ENCODE data around the gene MAP3K4. TPM values are rescaled to one million over a fixed set of nuclear protein-coding genes. Genes with fewer than 3 reads are reported as not detected.

The MAP3K4 gene
- total RNA-seq, 1 experiment from 2014 or later: 69.8 TPM

DNA sequence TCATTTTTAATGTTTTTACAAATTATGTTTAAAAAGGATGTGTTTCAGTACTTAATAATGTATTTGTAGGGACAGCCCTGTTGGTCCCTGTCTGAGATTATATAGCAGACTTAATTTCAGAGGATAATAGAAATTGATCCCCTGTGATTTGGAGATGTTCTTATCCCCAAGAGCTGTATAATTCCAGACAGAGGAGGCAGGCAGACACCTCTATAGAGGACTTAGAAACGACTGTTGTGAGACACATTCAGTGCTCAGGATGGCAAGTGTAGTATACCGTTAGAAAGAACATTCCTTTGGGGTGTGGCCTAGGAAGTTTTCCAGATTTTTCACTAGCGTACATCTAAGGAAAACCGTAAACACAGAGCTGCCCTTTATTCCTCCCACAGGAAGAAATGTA lies 117.8 kb downstream of the MAP3K4 start (continued):
- no peak for TF ChIP-seq ZNF317 (CRISPR knock-in tag; IDR thresholded peaks at IDR 0.05; ENCODE audit: borderline replicate concordance, low read depth)
- TF ChIP-seq HMGA2 (CRISPR knock-in tag; IDR thresholded peaks at IDR 0.05): no peak
- TF ChIP-seq MXD4 (CRISPR knock-in tag; IDR thresholded peaks at IDR 0.05; ENCODE audit: borderline replicate concordance): no peak
- TF ChIP-seq, protein P1, sequence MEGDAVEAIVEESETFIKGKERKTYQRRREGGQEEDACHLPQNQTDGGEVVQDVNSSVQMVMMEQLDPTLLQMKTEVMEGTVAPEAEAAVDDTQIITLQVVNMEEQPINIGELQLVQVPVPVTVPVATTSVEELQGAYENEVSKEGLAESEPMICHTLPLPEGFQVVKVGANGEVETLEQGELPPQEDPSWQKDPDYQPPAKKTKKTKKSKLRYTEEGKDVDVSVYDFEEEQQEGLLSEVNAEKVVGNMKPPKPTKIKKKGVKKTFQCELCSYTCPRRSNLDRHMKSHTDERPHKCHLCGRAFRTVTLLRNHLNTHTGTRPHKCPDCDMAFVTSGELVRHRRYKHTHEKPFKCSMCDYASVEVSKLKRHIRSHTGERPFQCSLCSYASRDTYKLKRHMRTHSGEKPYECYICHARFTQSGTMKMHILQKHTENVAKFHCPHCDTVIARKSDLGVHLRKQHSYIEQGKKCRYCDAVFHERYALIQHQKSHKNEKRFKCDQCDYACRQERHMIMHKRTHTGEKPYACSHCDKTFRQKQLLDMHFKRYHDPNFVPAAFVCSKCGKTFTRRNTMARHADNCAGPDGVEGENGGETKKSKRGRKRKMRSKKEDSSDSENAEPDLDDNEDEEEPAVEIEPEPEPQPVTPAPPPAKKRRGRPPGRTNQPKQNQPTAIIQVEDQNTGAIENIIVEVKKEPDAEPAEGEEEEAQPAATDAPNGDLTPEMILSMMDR (IDR thresholded peaks at IDR 0.05): no peak
- TF ChIP-seq, protein P2, sequence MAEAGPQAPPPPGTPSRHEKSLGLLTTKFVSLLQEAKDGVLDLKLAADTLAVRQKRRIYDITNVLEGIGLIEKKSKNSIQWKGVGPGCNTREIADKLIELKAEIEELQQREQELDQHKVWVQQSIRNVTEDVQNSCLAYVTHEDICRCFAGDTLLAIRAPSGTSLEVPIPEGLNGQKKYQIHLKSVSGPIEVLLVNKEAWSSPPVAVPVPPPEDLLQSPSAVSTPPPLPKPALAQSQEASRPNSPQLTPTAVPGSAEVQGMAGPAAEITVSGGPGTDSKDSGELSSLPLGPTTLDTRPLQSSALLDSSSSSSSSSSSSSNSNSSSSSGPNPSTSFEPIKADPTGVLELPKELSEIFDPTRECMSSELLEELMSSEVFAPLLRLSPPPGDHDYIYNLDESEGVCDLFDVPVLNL (CRISPR knock-in tag; IDR thresholded peaks at IDR 0.05; ENCODE audit: borderline replicate concordance, low read depth): no peak
- no peak for TF ChIP-seq GABPB1 (CRISPR knock-in tag; IDR thresholded peaks at IDR 0.05)
- TF ChIP-seq, protein P3, sequence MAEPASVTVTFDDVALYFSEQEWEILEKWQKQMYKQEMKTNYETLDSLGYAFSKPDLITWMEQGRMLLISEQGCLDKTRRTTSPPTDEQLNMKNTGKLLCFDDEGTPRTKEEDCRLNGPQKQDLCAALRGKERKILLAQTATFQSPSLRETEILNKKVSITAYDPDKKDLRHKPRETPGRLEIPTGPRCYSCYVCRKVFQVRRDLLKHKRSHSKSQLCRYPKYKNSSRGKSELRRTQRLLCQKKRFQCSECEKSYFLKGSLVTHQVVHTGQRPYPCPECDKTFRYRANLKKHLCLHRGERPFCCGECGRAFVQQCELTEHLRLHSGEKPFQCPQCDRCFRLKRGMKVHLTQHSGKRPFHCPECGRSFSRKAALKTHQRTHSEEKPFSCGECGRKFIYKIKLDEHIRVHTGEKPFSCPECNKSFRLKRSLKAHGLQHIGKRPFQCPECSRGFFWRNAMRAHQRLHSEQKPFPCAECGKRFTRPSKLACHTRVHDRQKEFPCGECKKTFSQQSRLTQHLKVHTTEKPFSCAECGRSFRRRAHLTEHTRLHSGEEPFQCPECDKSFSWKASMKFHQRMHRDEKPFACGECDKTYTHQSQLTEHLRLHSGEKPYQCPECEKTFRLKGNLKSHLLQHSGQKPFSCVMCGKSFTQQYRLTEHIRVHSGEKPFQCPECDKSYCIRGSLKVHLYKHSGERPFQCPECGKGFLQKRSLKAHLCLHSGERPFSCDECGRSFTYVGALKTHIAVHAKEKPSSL (CRISPR knock-in tag; conservative IDR thresholded peaks at IDR 0.05): no peak
- TF ChIP-seq ZNF423 (CRISPR knock-in tag; IDR thresholded peaks at IDR 0.05): no peak

DNA sequence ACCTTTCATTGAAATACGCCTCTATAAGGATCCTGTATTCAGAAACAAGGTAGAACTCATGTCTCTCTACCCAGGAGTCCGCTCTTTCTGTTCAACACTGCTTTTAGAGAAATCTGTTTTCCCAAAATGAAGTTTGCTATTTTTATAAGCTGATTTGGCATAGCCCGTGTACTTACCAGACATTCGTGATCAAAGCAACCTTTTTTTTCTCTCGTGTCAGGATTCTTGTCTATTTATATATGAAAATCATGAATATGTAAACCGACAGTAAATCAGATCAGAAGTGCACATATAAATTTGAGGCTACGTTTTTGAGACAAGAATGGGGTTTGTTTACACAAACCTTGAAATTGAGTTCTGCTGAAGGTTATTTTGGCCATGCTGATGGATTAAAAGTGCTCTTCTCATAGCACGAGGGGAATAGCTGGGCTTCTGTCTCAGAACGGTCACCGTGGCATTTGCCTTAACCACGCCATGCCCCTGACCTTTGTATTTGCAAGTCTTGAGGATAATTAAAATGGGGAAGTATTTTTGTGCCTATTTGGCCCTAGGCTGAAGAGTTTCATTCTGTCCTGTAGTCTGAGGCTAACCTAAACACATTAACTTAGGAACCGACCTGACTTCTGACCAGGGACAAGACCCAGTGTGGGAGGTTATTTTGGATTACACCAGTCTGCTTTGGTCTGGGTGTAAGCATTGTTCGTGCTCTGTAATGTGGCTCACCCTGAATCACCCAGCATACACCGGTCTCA lies 118.6 kb downstream of the MAP3K4 start:
- H3K36me3 Mint-ChIP-seq: peaks cover 86% of the 10 kb centered on the region
- ChIA-PET CTCF (no interaction called here), POLR2A (no interaction called here)
- H3K27ac Mint-ChIP-seq: no peak overlapping the region
- H3K4me1 Mint-ChIP-seq: no peaks in the 10 kb centered on the region
- ATAC-seq (no peak), DNase-seq (ENCODE audit: low spot score) (no peak)
- no peaks in the 10 kb centered on the region for H3K27me3 Mint-ChIP-seq (ENCODE audit: low read depth)
- H3K4me3 Mint-ChIP-seq: no peak overlapping the region
- H3K9me3 Mint-ChIP-seq: no peaks in the 10 kb centered on the region
- TF ChIP-seq ZNF423 (CRISPR knock-in tag; IDR thresholded peaks at IDR 0.05) (no peak), JUN (CRISPR knock-in tag; IDR thresholded peaks at IDR 0.05) (no peak)
- TF ChIP-seq, protein P4, sequence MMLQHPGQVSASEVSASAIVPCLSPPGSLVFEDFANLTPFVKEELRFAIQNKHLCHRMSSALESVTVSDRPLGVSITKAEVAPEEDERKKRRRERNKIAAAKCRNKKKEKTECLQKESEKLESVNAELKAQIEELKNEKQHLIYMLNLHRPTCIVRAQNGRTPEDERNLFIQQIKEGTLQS (CRISPR knock-in tag; conservative IDR thresholded peaks at IDR 0.05): no peak
- TF ChIP-seq, protein P5, sequence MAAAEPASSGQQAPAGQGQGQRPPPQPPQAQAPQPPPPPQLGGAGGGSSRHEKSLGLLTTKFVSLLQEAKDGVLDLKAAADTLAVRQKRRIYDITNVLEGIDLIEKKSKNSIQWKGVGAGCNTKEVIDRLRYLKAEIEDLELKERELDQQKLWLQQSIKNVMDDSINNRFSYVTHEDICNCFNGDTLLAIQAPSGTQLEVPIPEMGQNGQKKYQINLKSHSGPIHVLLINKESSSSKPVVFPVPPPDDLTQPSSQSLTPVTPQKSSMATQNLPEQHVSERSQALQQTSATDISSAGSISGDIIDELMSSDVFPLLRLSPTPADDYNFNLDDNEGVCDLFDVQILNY (CRISPR knock-in tag; IDR thresholded peaks at IDR 0.05): no peak
- TF ChIP-seq, protein P6, sequence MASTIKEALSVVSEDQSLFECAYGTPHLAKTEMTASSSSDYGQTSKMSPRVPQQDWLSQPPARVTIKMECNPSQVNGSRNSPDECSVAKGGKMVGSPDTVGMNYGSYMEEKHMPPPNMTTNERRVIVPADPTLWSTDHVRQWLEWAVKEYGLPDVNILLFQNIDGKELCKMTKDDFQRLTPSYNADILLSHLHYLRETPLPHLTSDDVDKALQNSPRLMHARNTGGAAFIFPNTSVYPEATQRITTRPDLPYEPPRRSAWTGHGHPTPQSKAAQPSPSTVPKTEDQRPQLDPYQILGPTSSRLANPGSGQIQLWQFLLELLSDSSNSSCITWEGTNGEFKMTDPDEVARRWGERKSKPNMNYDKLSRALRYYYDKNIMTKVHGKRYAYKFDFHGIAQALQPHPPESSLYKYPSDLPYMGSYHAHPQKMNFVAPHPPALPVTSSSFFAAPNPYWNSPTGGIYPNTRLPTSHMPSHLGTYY (CRISPR knock-in tag; IDR thresholded peaks at IDR 0.05): no peak
- TF ChIP-seq, protein P7, sequence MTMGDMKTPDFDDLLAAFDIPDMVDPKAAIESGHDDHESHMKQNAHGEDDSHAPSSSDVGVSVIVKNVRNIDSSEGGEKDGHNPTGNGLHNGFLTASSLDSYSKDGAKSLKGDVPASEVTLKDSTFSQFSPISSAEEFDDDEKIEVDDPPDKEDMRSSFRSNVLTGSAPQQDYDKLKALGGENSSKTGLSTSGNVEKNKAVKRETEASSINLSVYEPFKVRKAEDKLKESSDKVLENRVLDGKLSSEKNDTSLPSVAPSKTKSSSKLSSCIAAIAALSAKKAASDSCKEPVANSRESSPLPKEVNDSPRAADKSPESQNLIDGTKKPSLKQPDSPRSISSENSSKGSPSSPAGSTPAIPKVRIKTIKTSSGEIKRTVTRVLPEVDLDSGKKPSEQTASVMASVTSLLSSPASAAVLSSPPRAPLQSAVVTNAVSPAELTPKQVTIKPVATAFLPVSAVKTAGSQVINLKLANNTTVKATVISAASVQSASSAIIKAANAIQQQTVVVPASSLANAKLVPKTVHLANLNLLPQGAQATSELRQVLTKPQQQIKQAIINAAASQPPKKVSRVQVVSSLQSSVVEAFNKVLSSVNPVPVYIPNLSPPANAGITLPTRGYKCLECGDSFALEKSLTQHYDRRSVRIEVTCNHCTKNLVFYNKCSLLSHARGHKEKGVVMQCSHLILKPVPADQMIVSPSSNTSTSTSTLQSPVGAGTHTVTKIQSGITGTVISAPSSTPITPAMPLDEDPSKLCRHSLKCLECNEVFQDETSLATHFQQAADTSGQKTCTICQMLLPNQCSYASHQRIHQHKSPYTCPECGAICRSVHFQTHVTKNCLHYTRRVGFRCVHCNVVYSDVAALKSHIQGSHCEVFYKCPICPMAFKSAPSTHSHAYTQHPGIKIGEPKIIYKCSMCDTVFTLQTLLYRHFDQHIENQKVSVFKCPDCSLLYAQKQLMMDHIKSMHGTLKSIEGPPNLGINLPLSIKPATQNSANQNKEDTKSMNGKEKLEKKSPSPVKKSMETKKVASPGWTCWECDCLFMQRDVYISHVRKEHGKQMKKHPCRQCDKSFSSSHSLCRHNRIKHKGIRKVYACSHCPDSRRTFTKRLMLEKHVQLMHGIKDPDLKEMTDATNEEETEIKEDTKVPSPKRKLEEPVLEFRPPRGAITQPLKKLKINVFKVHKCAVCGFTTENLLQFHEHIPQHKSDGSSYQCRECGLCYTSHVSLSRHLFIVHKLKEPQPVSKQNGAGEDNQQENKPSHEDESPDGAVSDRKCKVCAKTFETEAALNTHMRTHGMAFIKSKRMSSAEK (CRISPR knock-in tag; IDR thresholded peaks at IDR 0.05; ENCODE audit: borderline replicate concordance): no peak
- TF ChIP-seq, protein P8, sequence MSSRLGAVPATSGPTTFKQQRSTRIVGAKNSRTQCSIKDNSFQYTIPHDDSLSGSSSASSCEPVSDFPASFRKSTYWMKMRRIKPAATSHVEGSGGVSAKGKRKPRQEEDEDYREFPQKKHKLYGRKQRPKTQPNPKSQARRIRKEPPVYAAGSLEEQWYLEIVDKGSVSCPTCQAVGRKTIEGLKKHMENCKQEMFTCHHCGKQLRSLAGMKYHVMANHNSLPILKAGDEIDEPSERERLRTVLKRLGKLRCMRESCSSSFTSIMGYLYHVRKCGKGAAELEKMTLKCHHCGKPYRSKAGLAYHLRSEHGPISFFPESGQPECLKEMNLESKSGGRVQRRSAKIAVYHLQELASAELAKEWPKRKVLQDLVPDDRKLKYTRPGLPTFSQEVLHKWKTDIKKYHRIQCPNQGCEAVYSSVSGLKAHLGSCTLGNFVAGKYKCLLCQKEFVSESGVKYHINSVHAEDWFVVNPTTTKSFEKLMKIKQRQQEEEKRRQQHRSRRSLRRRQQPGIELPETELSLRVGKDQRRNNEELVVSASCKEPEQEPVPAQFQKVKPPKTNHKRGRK (CRISPR knock-in tag; IDR thresholded peaks at IDR 0.05; ENCODE audit: borderline replicate concordance): no peak
- TF ChIP-seq, protein P9, sequence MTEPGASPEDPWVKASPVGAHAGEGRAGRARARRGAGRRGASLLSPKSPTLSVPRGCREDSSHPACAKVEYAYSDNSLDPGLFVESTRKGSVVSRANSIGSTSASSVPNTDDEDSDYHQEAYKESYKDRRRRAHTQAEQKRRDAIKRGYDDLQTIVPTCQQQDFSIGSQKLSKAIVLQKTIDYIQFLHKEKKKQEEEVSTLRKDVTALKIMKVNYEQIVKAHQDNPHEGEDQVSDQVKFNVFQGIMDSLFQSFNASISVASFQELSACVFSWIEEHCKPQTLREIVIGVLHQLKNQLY (CRISPR knock-in tag; IDR thresholded peaks at IDR 0.05): no peak
- TF ChIP-seq, protein P10, sequence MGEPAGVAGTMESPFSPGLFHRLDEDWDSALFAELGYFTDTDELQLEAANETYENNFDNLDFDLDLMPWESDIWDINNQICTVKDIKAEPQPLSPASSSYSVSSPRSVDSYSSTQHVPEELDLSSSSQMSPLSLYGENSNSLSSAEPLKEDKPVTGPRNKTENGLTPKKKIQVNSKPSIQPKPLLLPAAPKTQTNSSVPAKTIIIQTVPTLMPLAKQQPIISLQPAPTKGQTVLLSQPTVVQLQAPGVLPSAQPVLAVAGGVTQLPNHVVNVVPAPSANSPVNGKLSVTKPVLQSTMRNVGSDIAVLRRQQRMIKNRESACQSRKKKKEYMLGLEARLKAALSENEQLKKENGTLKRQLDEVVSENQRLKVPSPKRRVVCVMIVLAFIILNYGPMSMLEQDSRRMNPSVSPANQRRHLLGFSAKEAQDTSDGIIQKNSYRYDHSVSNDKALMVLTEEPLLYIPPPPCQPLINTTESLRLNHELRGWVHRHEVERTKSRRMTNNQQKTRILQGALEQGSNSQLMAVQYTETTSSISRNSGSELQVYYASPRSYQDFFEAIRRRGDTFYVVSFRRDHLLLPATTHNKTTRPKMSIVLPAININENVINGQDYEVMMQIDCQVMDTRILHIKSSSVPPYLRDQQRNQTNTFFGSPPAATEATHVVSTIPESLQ (CRISPR knock-in tag; IDR thresholded peaks at IDR 0.05): no peak

Data from WTC11 (cell line).